WERI-Rb-1 (cell line): ENCODE results near the gene CCDC187.

ENCODE experiments used
- DNase-seq: peaks from one replicate; pipeline ENCODE4 v3.0.0-alpha.2; 2020
- H3K27ac ChIP-seq: fragments of 250-450 bp; sonication (Bioruptor Pico); 2 replicates; pipeline ENCODE4 v1.5.1; 2020; ENCODE audit warnings: mild to moderate bottlenecking, moderate library complexity
- H3K27me3 ChIP-seq: fragments of 250-450 bp; sonication (Bioruptor Pico); 2 replicates; pipeline ENCODE4 v1.5.1; 2021; ENCODE audit warnings: mild to moderate bottlenecking, low read depth, moderate library complexity; ENCODE audit not compliant: insufficient read depth, severe bottlenecking
- H3K36me3 ChIP-seq: fragments of 250-450 bp; sonication (Bioruptor Pico); 2 replicates; pipeline ENCODE4 v1.5.1; 2020; ENCODE audit warnings: mild to moderate bottlenecking, moderate library complexity
- H3K4me3 ChIP-seq: 2 replicates; pipeline ENCODE4 v1.5.1; 2011; ENCODE audit warnings: low read depth, mild to moderate bottlenecking, control low read depth, low read length
- H3K9me3 ChIP-seq: fragments of 250-450 bp; sonication (Bioruptor Pico); 2 replicates; pipeline ENCODE4 v1.5.1; 2021; ENCODE audit warnings: mild to moderate bottlenecking, moderate library complexity; ENCODE audit not compliant: severe bottlenecking
- CTCF ChIP-seq: IDR thresholded peaks from 2 replicates; pipeline ENCODE4 v1.5.1; 2011; ENCODE audit warnings: low read depth, mild to moderate bottlenecking, control low read depth, inconsistent platforms, low read length

The CCDC187 gene

GRCh38 chr9:136291306-136292025, 12.4 kb downstream of the CCDC187 start:
- Histone ChIP-seq H3K27ac (no peak overlapping the region), H3K9me3 (peaks cover 6% of the 10 kb centered on the region), H3K27me3 (no peaks in the 10 kb centered on the region), H3K36me3 (no peaks in the 10 kb centered on the region), H3K4me3 (no peak overlapping the region)
- no peak for DNase-seq
- no peak for TF ChIP-seq CTCF

- TF ChIP-seq CTCF: no peak
- Histone ChIP-seq H3K27ac (no peak overlapping the region), H3K27me3 (no peaks in the 10 kb centered on the region), H3K36me3 (no peaks in the 10 kb centered on the region), H3K9me3 (peaks cover 6% of the 10 kb centered on the region), H3K4me3 (no peak overlapping the region)
- DNase-seq: no peak
Observed at GRCh38 chr9:136290508-136291000, 13.3 kb downstream of the CCDC187 start.

- H3K4me3 ChIP-seq: no peak overlapping the region
- no peak for DNase-seq
- H3K27me3 ChIP-seq: no peaks in the 10 kb centered on the region
- H3K36me3 ChIP-seq: no peaks in the 10 kb centered on the region
- no peak overlapping the region for H3K27ac ChIP-seq
- peaks cover 6% of the 10 kb centered on the region for H3K9me3 ChIP-seq
- 0 out of 2 replicates have a peak, but pooled peaks have one; percentile 18 for TF ChIP-seq CTCF
Observed at GRCh38 chr9:136289651-136290507, 14.0 kb downstream of the CCDC187 start.

- H3K36me3 ChIP-seq: no peaks in the 10 kb centered on the region
- H3K4me3 ChIP-seq: no peak overlapping the region
- no peaks in the 10 kb centered on the region for H3K27me3 ChIP-seq
- no peak for DNase-seq
- no peaks in the 10 kb centered on the region for H3K9me3 ChIP-seq
- no peak overlapping the region for H3K27ac ChIP-seq
- TF ChIP-seq CTCF: no peak
Observed at GRCh38 chr9:136287960-136288753, 15.7 kb downstream of the CCDC187 start.

GRCh38 chr9:136286987-136287379, 16.9 kb downstream of the CCDC187 start:
- no peaks in the 10 kb centered on the region for H3K36me3 ChIP-seq
- H3K27ac ChIP-seq: no peak overlapping the region
- no peaks in the 10 kb centered on the region for H3K27me3 ChIP-seq
- H3K4me3 ChIP-seq: no peak overlapping the region
- no peaks in the 10 kb centered on the region for H3K9me3 ChIP-seq
- DNase-seq: no peak
- no peak for TF ChIP-seq CTCF
